Mesendoderm (in vitro differentiated cells): Measurements from ENCODE around the gene FOXP3.

Source experiments
- DNase-seq: peaks from one replicate; pipeline ENCODE4 v3.0.0; 2013
- H2AK5ac ChIP-seq: 2 replicates; pipeline ENCODE4 v1.6.1; 2013; ENCODE audit warnings: low read length, inconsistent platforms
- H2BK120ac ChIP-seq: 2 replicates; pipeline ENCODE4 v1.6.1; 2013; ENCODE audit warnings: low read depth, mild to moderate bottlenecking, low read length, moderate library complexity, mixed read lengths
- H2BK15ac ChIP-seq: replicated peaks from 2 replicates; pipeline ENCODE4 v1.6.1; 2013; ENCODE audit warnings: low read depth, mild to moderate bottlenecking, moderate library complexity
- H2BK5ac ChIP-seq: 2 replicates; pipeline ENCODE4 v1.6.1; 2013; ENCODE audit warnings: low read length, inconsistent platforms
- H3K18ac ChIP-seq: 2 replicates; pipeline ENCODE4 v1.6.1; 2013; ENCODE audit warnings: mild to moderate bottlenecking, low read length, mixed read lengths
- H3K23ac ChIP-seq: one replicate; pipeline ENCODE4 v1.6.1; 2013; ENCODE audit warnings: low read length
- H3K27ac ChIP-seq: 2 replicates; pipeline ENCODE4 v1.5.1; 2013; ENCODE audit warnings: low read depth, mild to moderate bottlenecking, inconsistent platforms, low read length, moderate library complexity
- H3K27me3 ChIP-seq: 2 replicates; pipeline ENCODE4 v1.6.1; 2013; ENCODE audit warnings: low read length, control low read depth, mild to moderate bottlenecking, inconsistent platforms; ENCODE audit not compliant: insufficient read depth, poor library complexity
- H3K36me3 ChIP-seq: 2 replicates; pipeline ENCODE4 v1.6.1; 2013; ENCODE audit warnings: low read length, inconsistent platforms; ENCODE audit not compliant: control insufficient read depth, insufficient read depth
- H3K4ac ChIP-seq: one replicate; pipeline ENCODE4 v1.6.1; 2013; ENCODE audit warnings: low read depth, mild to moderate bottlenecking, low read length, moderate library complexity
- H3K4me1 ChIP-seq: 2 replicates; pipeline ENCODE4 v1.6.1; 2013; ENCODE audit warnings: low read depth, low read length, inconsistent platforms; ENCODE audit not compliant: control insufficient read depth
- H3K4me2 ChIP-seq: 2 replicates; pipeline ENCODE4 v1.6.1; 2013; ENCODE audit warnings: low read length
- H3K4me3 ChIP-seq: 2 replicates; pipeline ENCODE4 v1.5.1; 2013; ENCODE audit warnings: mild to moderate bottlenecking, low read length
- H3K56ac ChIP-seq: one replicate; pipeline ENCODE4 v1.6.1; 2013; ENCODE audit warnings: low read length
- H3K79me1 ChIP-seq: 2 replicates; pipeline ENCODE4 v1.6.1; 2013; ENCODE audit warnings: low read length, inconsistent platforms
- H3K79me2 ChIP-seq: 2 replicates; pipeline ENCODE4 v1.6.1; 2013; ENCODE audit warnings: mild to moderate bottlenecking, low read length; ENCODE audit not compliant: control insufficient read depth, insufficient read depth
- H3K9ac ChIP-seq: 2 replicates; pipeline ENCODE4 v1.6.1; 2013; ENCODE audit warnings: low read length, inconsistent platforms
- H4K5ac ChIP-seq: one replicate; pipeline ENCODE4 v1.6.1; 2013; ENCODE audit warnings: low read length
- H4K8ac ChIP-seq: one replicate; pipeline ENCODE4 v1.6.1; 2013; ENCODE audit warnings: low read depth, mild to moderate bottlenecking, control low read depth, low read length, moderate library complexity
- WGBS: extraction: QIAGEN DNeasy Blood & Tissue Kit; methylation state at CpG from one replicate; pipeline ENCODE4 v1.1.7; 2013; ENCODE audit warnings: low lambda C conversion rate, missing lambda C conversion rate; ENCODE audit not compliant: insufficient coverage; ENCODE audit errors: extremely low coverage; 5-methylcytosine and 5-hydroxymethylcytosine counted together

FOXP3 gene

GRCh38 chrX:49251325-49251724 is 13.2 kb downstream of the FOXP3 start:
- Histone ChIP-seq H3K79me2 (no peaks in the 10 kb centered on the region), H3K4me1 (no peaks in the 10 kb centered on the region), H3K4me3 (no peak overlapping the region), H3K56ac (no peak overlapping the region), H3K27me3 (no peaks in the 10 kb centered on the region), H3K36me3 (no peaks in the 10 kb centered on the region), H3K4me2 (no peak overlapping the region), H2BK15ac (no peak overlapping the region), H3K4ac (no peak overlapping the region), H2BK5ac (no peak overlapping the region), H3K9ac (no peak overlapping the region), H4K8ac (no peak overlapping the region), H3K18ac (no peak overlapping the region), H3K27ac (no peak overlapping the region), H3K23ac (no peak overlapping the region), H2AK5ac (no peak overlapping the region), H3K79me1 (no peaks in the 10 kb centered on the region), H4K5ac (no peak overlapping the region), H2BK120ac (no peak overlapping the region)
- DNase-seq = no peak
- WGBS = no CpG with 5 or more reads among the region's 13 CpGs

GRCh38 chrX:49250578-49250977 is 13.9 kb downstream of the FOXP3 start:
- Histone ChIP-seq H3K9ac (no peak overlapping the region), H2AK5ac (no peak overlapping the region), H2BK15ac (no peak overlapping the region), H3K4me3 (no peak overlapping the region), H3K79me1 (no peaks in the 10 kb centered on the region), H3K4me2 (no peak overlapping the region), H3K18ac (no peak overlapping the region), H4K5ac (no peak overlapping the region), H3K27me3 (no peaks in the 10 kb centered on the region), H2BK5ac (no peak overlapping the region), H3K4me1 (no peaks in the 10 kb centered on the region), H3K79me2 (no peaks in the 10 kb centered on the region), H2BK120ac (no peak overlapping the region), H3K27ac (no peak overlapping the region), H4K8ac (no peak overlapping the region), H3K4ac (no peak overlapping the region), H3K36me3 (no peaks in the 10 kb centered on the region), H3K56ac (no peak overlapping the region), H3K23ac (no peak overlapping the region)
- DNase-seq = no peak
- no CpG with 5 or more reads among the region's 9 CpGs for whole genome bisulfite sequencing

- no peak overlapping the region for H3K56ac ChIP-seq
- H2BK5ac ChIP-seq = no peak overlapping the region
- no peak overlapping the region for H3K23ac ChIP-seq
- no peak for DNase-seq
- no peak overlapping the region for H3K18ac ChIP-seq
- H3K4me3 ChIP-seq = no peak overlapping the region
- no peaks in the 10 kb centered on the region for H3K27me3 ChIP-seq
- H4K8ac ChIP-seq = no peak overlapping the region
- H3K9ac ChIP-seq = no peak overlapping the region
- no peak overlapping the region for H3K4ac ChIP-seq
- H3K79me2 ChIP-seq = no peaks in the 10 kb centered on the region
- H3K36me3 ChIP-seq = no peaks in the 10 kb centered on the region
- WGBS = no CpG with 5 or more reads among the region's 13 CpGs
- no peak overlapping the region for H2BK15ac ChIP-seq
- H2AK5ac ChIP-seq = no peak overlapping the region
- H2BK120ac ChIP-seq = no peak overlapping the region
- no peak overlapping the region for H3K27ac ChIP-seq
- H3K4me2 ChIP-seq = no peak overlapping the region
- H3K79me1 ChIP-seq = no peaks in the 10 kb centered on the region
- H4K5ac ChIP-seq = no peak overlapping the region
- no peaks in the 10 kb centered on the region for H3K4me1 ChIP-seq
Measured at GRCh38 chrX:49250066-49250465, 14.4 kb downstream of the FOXP3 start.

GRCh38 chrX:49249616-49250015 is 14.9 kb downstream of the FOXP3 start:
- Histone ChIP-seq H3K27me3 (no peaks in the 10 kb centered on the region), H2AK5ac (no peak overlapping the region), H3K23ac (no peak overlapping the region), H3K79me1 (no peaks in the 10 kb centered on the region), H4K5ac (no peak overlapping the region), H3K18ac (no peak overlapping the region), H4K8ac (no peak overlapping the region), H3K4ac (no peak overlapping the region), H3K27ac (no peak overlapping the region), H3K4me2 (no peak overlapping the region), H2BK15ac (no peak overlapping the region), H3K4me1 (no peaks in the 10 kb centered on the region), H3K9ac (no peak overlapping the region), H3K4me3 (no peak overlapping the region), H3K56ac (no peak overlapping the region), H3K79me2 (no peaks in the 10 kb centered on the region), H2BK5ac (no peak overlapping the region), H3K36me3 (no peaks in the 10 kb centered on the region), H2BK120ac (no peak overlapping the region)
- no CpG with 5 or more reads among the region's 9 CpGs for whole genome bisulfite sequencing
- no peak for DNase-seq

GRCh38 chrX:49249071-49249470 is 15.4 kb downstream of the FOXP3 start:
- H3K27ac ChIP-seq = no peak overlapping the region
- H4K8ac ChIP-seq = no peak overlapping the region
- H3K4me1 ChIP-seq = no peaks in the 10 kb centered on the region
- H2BK15ac ChIP-seq = no peak overlapping the region
- no peak overlapping the region for H2AK5ac ChIP-seq
- no peak overlapping the region for H3K56ac ChIP-seq
- H3K79me2 ChIP-seq = no peaks in the 10 kb centered on the region
- no peak overlapping the region for H2BK120ac ChIP-seq
- no peaks in the 10 kb centered on the region for H3K27me3 ChIP-seq
- no peak overlapping the region for H3K9ac ChIP-seq
- H3K23ac ChIP-seq = no peak overlapping the region
- H4K5ac ChIP-seq = no peak overlapping the region
- WGBS = no CpG with 5 or more reads among the region's 6 CpGs
- no peak for DNase-seq
- no peak overlapping the region for H3K4ac ChIP-seq
- no peak overlapping the region for H3K4me2 ChIP-seq
- no peak overlapping the region for H2BK5ac ChIP-seq
- H3K4me3 ChIP-seq = no peak overlapping the region
- no peaks in the 10 kb centered on the region for H3K79me1 ChIP-seq
- no peaks in the 10 kb centered on the region for H3K36me3 ChIP-seq
- no peak overlapping the region for H3K18ac ChIP-seq

- no peaks in the 10 kb centered on the region for H3K27me3 ChIP-seq
- no CpG with 5 or more reads among the region's 28 CpGs for WGBS
- no peak overlapping the region for H3K9ac ChIP-seq
- H3K4me2 ChIP-seq = no peak overlapping the region
- H4K8ac ChIP-seq = no peak overlapping the region
- no peak overlapping the region for H2BK5ac ChIP-seq
- H3K18ac ChIP-seq = no peak overlapping the region
- H2BK15ac ChIP-seq = no peak overlapping the region
- H3K79me2 ChIP-seq = no peaks in the 10 kb centered on the region
- H2AK5ac ChIP-seq = no peak overlapping the region
- no peaks in the 10 kb centered on the region for H3K4me1 ChIP-seq
- no peak overlapping the region for H4K5ac ChIP-seq
- no peak overlapping the region for H3K27ac ChIP-seq
- no peak overlapping the region for H3K56ac ChIP-seq
- H3K79me1 ChIP-seq = no peaks in the 10 kb centered on the region
- no peak overlapping the region for H3K4me3 ChIP-seq
- no peaks in the 10 kb centered on the region for H3K36me3 ChIP-seq
- no peak overlapping the region for H2BK120ac ChIP-seq
- no peak overlapping the region for H3K23ac ChIP-seq
- DNase-seq = no peak
- H3K4ac ChIP-seq = no peak overlapping the region
Measured at GRCh38 chrX:49247916-49248811, 16.3 kb downstream of the FOXP3 start.
